Neuronal stem cell (in vitro differentiated cells): ENCODE measurements around the gene ARHGEF10L. TPM values are rescaled to one million over a fixed set of nuclear protein-coding genes. Genes with fewer than 3 reads are reported as not detected.
"Not testable (repeated sequence)": the region's sequence is repeated elsewhere in the genome, so short reads cannot be mapped to it uniquely, and the experiment has no call there.

Experiments
- DNase-seq: peaks from one replicate; pipeline ENCODE4 v3.0.0-alpha.2; 2013; ENCODE audit warnings: low spot score
- H2AFZ ChIP-seq: one replicate; pipeline ENCODE4 v1.6.1; 2013; ENCODE audit warnings: mild to moderate bottlenecking, low read length, inconsistent platforms
- H2AK5ac ChIP-seq: 2 replicates; pipeline ENCODE4 v1.6.1; 2013; ENCODE audit warnings: low read depth, mild to moderate bottlenecking, inconsistent platforms, low read length, moderate library complexity, mixed read lengths
- H2BK120ac ChIP-seq: 2 replicates; pipeline ENCODE4 v1.6.1; 2013; ENCODE audit warnings: low read depth, mild to moderate bottlenecking, inconsistent platforms, low read length, moderate library complexity, mixed read lengths
- H2BK12ac ChIP-seq: one replicate; pipeline ENCODE4 v1.6.1; 2013; ENCODE audit warnings: low read length, inconsistent platforms
- H2BK15ac ChIP-seq: 2 replicates; pipeline ENCODE4 v1.6.1; 2013; ENCODE audit warnings: mild to moderate bottlenecking, low read length, inconsistent platforms, mixed read lengths
- H2BK5ac ChIP-seq: one replicate; pipeline ENCODE4 v1.6.1; 2013; ENCODE audit warnings: inconsistent platforms, mild to moderate bottlenecking, low read length, moderate library complexity
- H3K14ac ChIP-seq: one replicate; pipeline ENCODE4 v1.6.1; 2013; ENCODE audit warnings: low read length, inconsistent platforms
- H3K18ac ChIP-seq: 2 replicates; pipeline ENCODE4 v1.6.1; 2013; ENCODE audit warnings: low read length, inconsistent platforms
- H3K23ac ChIP-seq: 2 replicates; pipeline ENCODE4 v1.6.1; 2013; ENCODE audit warnings: low read depth, mild to moderate bottlenecking, mixed read lengths, low read length, inconsistent platforms; ENCODE audit not compliant: poor library complexity
- H3K27ac ChIP-seq: replicated peaks from 3 replicates; pipeline ENCODE4 v1.5.1; 2013; ENCODE audit warnings: low read length, inconsistent platforms
- H3K27me3 ChIP-seq, 3 experiments: 2 replicates each; pipeline ENCODE4 v1.6.1; 2013; ENCODE audit warnings: low read length in 3 of 3, mild to moderate bottlenecking in 2 of 3, inconsistent platforms in 1 of 3, low read depth in 1 of 3, mixed read lengths in 1 of 3, moderate library complexity in 1 of 3; ENCODE audit not compliant: control insufficient read depth in 3 of 3, insufficient read depth in 3 of 3
- H3K36me3 ChIP-seq, 2 donors: replicated peaks in 1 of 2; 2 replicates each; pipeline ENCODE4 v1.6.1; 2013; ENCODE audit warnings: low read length in 2 of 2; ENCODE audit not compliant: control insufficient read depth in 2 of 2, insufficient read depth in 2 of 2
- H3K4ac ChIP-seq: 2 replicates; pipeline ENCODE4 v1.6.1; 2013; ENCODE audit warnings: inconsistent platforms, mild to moderate bottlenecking, low read length, moderate library complexity
- H3K4me1 ChIP-seq, 2 donors: 1 replicate in 1 of 2; 2 replicates in 1 of 2; pipeline ENCODE4 v1.6.1; 2013; ENCODE audit warnings: low read length in 2 of 2, low read depth in 1 of 2; ENCODE audit not compliant: control insufficient read depth in 2 of 2, insufficient read depth in 1 of 2
- H3K4me2 ChIP-seq: one replicate; pipeline ENCODE4 v1.6.1; 2013; ENCODE audit warnings: mild to moderate bottlenecking, low read length, inconsistent platforms; ENCODE audit not compliant: insufficient read depth, poor library complexity, severe bottlenecking
- H3K4me3 ChIP-seq, 2 donors: 2 replicates each; pipeline ENCODE4 v1.5.1; 2013; ENCODE audit warnings: low read length in 2 of 2, mild to moderate bottlenecking in 2 of 2, inconsistent platforms in 1 of 2, moderate library complexity in 1 of 2
- H3K79me1 ChIP-seq: one replicate; pipeline ENCODE4 v1.6.1; 2013; ENCODE audit warnings: low read depth, mild to moderate bottlenecking, inconsistent platforms, low read length, moderate library complexity
- H3K9ac ChIP-seq: one replicate; pipeline ENCODE4 v1.6.1; 2013; ENCODE audit warnings: mild to moderate bottlenecking, low read depth, low read length, inconsistent platforms; ENCODE audit not compliant: poor library complexity
- H3K9me3 ChIP-seq, 2 donors: replicated peaks in 1 of 2; 2 replicates each; pipeline versions ENCODE3 to v1.6.1; 2013; ENCODE audit warnings: low read length in 2 of 2, mild to moderate bottlenecking in 2 of 2, inconsistent platforms in 1 of 2, low read depth in 1 of 2, mixed read lengths in 1 of 2, moderate library complexity in 1 of 2; ENCODE audit not compliant: control insufficient read depth in 2 of 2, insufficient read depth in 1 of 2
- H4K8ac ChIP-seq: one replicate; pipeline ENCODE4 v1.6.1; 2013; ENCODE audit warnings: low read depth, mild to moderate bottlenecking, inconsistent platforms, low read length, moderate library complexity
- H4K91ac ChIP-seq: one replicate; pipeline ENCODE4 v1.6.1; 2013; ENCODE audit warnings: low read length, low read depth, mild to moderate bottlenecking, inconsistent platforms; ENCODE audit not compliant: poor library complexity
- WGBS, 2 donors: extraction: QIAGEN DNeasy Blood & Tissue Kit; methylation state at CpG; one replicate each; pipeline ENCODE4 v1.1.7; 2013; ENCODE audit warnings: missing lambda C conversion rate in 2 of 2, mixed read lengths in 1 of 2; ENCODE audit not compliant: insufficient read length in 2 of 2, insufficient replicate concordance in 1 of 2; ENCODE audit errors: extremely low coverage in 2 of 2; 5-methylcytosine and 5-hydroxymethylcytosine counted together
- polyA plus RNA-seq, 2 experiments: library from polyadenylated mRNA; stranded (reverse); fragments of 200-250 nt; gene quantifications; one replicate each; pipeline ENCODE4 v1.2.3, GENCODE V29; 2013

The ARHGEF10L gene, protein sequence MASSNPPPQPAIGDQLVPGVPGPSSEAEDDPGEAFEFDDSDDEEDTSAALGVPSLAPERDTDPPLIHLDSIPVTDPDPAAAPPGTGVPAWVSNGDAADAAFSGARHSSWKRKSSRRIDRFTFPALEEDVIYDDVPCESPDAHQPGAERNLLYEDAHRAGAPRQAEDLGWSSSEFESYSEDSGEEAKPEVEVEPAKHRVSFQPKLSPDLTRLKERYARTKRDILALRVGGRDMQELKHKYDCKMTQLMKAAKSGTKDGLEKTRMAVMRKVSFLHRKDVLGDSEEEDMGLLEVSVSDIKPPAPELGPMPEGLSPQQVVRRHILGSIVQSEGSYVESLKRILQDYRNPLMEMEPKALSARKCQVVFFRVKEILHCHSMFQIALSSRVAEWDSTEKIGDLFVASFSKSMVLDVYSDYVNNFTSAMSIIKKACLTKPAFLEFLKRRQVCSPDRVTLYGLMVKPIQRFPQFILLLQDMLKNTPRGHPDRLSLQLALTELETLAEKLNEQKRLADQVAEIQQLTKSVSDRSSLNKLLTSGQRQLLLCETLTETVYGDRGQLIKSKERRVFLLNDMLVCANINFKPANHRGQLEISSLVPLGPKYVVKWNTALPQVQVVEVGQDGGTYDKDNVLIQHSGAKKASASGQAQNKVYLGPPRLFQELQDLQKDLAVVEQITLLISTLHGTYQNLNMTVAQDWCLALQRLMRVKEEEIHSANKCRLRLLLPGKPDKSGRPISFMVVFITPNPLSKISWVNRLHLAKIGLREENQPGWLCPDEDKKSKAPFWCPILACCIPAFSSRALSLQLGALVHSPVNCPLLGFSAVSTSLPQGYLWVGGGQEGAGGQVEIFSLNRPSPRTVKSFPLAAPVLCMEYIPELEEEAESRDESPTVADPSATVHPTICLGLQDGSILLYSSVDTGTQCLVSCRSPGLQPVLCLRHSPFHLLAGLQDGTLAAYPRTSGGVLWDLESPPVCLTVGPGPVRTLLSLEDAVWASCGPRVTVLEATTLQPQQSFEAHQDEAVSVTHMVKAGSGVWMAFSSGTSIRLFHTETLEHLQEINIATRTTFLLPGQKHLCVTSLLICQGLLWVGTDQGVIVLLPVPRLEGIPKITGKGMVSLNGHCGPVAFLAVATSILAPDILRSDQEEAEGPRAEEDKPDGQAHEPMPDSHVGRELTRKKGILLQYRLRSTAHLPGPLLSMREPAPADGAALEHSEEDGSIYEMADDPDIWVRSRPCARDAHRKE (N-terminal part only)
- polyA plus RNA-seq (2013, experiment 1 of 2): 14.6 TPM
- 14.8 TPM for polyA plus RNA-seq (2013, experiment 2 of 2)

DNA sequence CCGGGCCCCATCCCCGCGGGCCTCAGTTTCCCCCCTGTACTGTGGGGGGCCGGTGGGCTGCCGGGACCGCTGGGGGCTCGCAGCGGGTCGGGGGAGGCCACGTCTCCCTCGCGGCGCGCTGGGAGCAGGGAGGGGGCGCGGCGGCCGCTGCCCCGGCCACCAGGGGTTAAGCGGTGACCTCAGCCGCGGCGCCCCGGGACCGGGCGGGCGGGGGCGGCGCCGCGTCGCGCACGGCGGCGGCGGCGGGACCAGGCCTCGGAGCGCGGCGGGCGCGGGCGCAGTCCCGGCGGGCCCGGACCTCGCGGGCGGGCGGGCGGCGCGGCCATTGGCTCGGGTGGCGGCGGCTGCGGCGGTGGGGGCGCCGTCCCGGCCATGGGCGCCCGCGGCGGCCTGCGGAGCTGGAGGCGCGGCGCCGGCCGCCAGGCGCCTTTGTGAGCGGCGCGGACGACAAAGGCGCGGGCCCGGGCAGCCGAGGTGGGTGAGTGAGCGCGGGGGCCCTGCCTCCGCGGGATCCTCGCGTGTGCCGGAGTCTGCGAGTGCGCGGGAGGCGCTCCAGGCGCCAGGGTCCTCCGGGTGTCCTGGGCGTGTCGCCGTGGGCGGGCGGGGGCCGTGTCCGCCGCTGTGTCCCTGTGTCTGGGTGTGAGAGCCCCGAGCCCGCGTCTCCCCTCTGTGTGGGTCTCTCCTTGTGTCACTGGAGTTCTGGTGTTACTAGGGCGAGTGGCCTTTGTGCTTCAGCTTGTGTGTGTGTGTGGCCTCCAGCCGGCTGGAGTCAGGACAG lies at the start of gene ARHGEF10L:
Gene ARHGEF10L (plus strand): TSS at position 222 of the 778 bp plus-strand sequence. CDS start 40,898 bp downstream, outside the sequence.
- WGBS, 2 donors: no CpG with 5 or more reads among the region's 108 CpGs
- H2AFZ ChIP-seq: peak within 1 kb of the TSS; percentile 92
- peak within 1 kb of the TSS; percentile 100 for H2BK15ac ChIP-seq
- peak within 1 kb of the TSS; percentile 98 for H3K4me2 ChIP-seq
- H3K27ac ChIP-seq: peak within 1 kb of the TSS; percentile 64
- peak within 1 kb of the TSS; percentile 86 for H3K4ac ChIP-seq
- peak within 1 kb of the TSS; percentile 67 for H4K91ac ChIP-seq
- H3K9me3 ChIP-seq: no peaks in the 10 kb centered on the region
- peak within 1 kb of the TSS; percentile 99 for H2BK12ac ChIP-seq
- H3K18ac ChIP-seq: peak within 1 kb of the TSS; percentile 99
- H3K36me3 ChIP-seq: peaks cover 0 to 4% of the 10 kb centered on the region in 2 donors
- no peak within 1 kb of the TSS for H4K8ac ChIP-seq
- peaks cover 6% of the 10 kb centered on the region for H3K79me1 ChIP-seq
- peak within 1 kb of the TSS; percentile 92 for H2BK5ac ChIP-seq
- peak within 1 kb of the TSS; percentile 99 for H2AK5ac ChIP-seq
- peak within 1 kb of the TSS; percentile 65 to 98 for H3K4me3 ChIP-seq
- H3K27me3 ChIP-seq: no peaks in the 10 kb centered on the region
- peak; percentile 39 for DNase-seq
- peak within 1 kb of the TSS; percentile 97 for H3K9ac ChIP-seq
- H3K23ac ChIP-seq: peak within 1 kb of the TSS; percentile 96
- no peak within 1 kb of the TSS for H2BK120ac ChIP-seq
- peak within 1 kb of the TSS; percentile 99 for H3K14ac ChIP-seq
- peaks cover 14 to 19% of the 10 kb centered on the region in 2 donors for H3K4me1 ChIP-seq

DNA sequence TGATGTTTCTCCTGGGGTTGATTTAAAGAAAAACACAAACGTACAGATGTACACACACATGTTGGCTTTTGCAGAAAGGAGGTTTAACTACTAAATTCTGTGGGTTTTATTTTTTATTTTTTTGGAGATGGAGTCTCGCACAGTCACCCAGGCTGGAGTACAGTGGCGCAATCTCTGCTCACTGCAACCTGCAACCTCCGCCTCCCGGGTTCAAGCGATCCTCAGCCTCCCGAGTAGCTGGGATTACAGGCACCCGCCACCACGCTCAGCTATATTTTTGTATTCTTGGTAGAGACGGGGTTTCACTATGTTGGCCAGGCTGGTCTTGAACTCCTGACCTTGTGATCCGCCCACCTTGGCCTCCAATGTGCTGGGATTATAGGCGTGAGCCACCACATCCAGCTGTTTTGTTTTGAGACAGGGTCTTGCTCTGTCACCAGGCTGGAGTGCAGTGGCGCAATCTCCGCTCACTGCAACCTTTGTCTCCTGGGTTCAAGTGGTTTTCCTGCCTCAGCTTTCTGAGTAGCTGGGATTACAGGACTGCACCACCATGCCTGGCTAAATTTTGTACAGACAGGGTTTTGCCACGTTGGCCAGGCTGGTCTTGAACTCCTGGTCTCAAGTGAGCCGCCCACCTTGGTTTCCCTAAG lies 49.6 kb upstream of the ARHGEF10L start:
- not testable (repeated sequence) for H3K27me3 ChIP-seq, H4K91ac ChIP-seq, H2BK120ac ChIP-seq, H3K18ac ChIP-seq, H2BK12ac ChIP-seq, H3K4ac ChIP-seq, H3K27ac ChIP-seq, H3K23ac ChIP-seq, H3K9ac ChIP-seq, H2AFZ ChIP-seq, H3K9me3 ChIP-seq, H2BK5ac ChIP-seq, H3K4me2 ChIP-seq, H3K36me3 ChIP-seq, H3K79me1 ChIP-seq, DNase-seq, H2AK5ac ChIP-seq, H2BK15ac ChIP-seq, H3K14ac ChIP-seq, H3K4me1 ChIP-seq, H4K8ac ChIP-seq, H3K4me3 ChIP-seq
- no CpG with 5 or more reads among the region's 16 CpGs for WGBS, 2 donors

DNA sequence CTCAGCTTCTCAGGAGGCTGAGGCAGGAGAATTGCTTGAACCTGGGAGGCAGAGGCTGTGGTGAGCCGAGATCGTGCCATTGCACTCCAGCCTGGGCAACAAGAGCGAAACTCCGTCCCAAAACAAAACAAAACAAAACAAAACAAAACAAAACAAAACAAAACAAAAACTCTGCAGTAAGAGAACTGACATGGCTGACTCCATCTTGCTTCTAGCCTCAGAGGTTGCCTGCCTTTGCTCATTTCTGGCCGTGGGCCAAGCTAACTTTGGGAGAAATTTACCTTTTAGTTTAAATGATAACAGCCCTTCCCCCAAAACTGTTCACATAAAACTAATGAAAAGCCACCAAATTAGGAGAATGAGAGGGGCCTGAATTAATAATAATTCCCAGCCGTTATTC lies 48.8 kb upstream of the ARHGEF10L start:
- not testable (repeated sequence) for DNase-seq, H3K27ac ChIP-seq, H3K14ac ChIP-seq, H3K4me2 ChIP-seq, H2BK120ac ChIP-seq, H2BK12ac ChIP-seq, H2BK15ac ChIP-seq, H3K9ac ChIP-seq, H2AFZ ChIP-seq, H3K27me3 ChIP-seq, H3K4me3 ChIP-seq, H3K18ac ChIP-seq, H3K4ac ChIP-seq, H3K79me1 ChIP-seq, H3K9me3 ChIP-seq, H2BK5ac ChIP-seq, H4K8ac ChIP-seq, H4K91ac ChIP-seq, H3K36me3 ChIP-seq, H2AK5ac ChIP-seq, H3K4me1 ChIP-seq, H3K23ac ChIP-seq
- WGBS, 2 donors: no CpG with 5 or more reads among the region's 6 CpGs
